ENCODE measurements around the gene FTCD. TPM values are rescaled to one million over a fixed set of nuclear protein-coding genes. Genes with fewer than 3 reads are reported as not detected.

The FTCD gene
- total and polyA plus RNA-seq, 2 of the 8 experiments (the other 6 are each of a cell fraction or from before 2014, with no cell fraction given) = 3.3 to 4.9 TPM

DNA sequence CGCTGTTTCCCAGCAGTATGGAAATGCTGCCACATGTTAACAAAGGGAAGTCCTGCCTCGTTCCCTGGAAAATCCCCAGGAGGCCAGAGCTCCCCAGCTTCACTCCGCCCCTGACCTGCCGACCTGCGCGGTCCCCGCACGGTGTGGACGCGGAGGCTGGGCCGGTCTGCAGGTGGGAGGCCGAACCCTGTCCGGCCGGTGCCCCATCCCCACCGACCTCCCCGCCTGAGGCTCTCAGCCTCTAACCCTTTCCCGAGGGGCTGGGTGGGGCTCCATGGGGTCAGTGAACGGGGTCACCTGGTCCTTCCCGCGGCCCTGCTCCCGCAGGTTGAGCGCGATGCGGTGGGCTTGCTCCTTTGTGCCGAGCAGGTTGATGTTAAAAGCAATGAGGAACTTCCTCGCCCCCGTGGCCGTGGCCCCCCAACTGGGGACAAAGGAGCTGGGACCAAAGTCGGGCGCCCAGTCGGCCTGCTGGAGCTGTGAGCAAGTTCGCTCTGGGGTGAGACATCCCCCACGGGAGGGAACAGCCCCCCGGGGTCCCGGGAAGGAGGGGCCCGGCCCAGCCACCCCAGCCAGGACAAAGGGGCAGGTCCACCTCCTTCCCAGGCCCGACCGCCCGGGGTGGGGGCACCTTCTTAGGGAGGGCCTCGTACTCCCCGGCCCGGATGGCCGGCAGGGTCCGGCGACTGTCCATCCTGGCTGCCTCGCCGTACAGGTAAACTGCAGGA is 4.0 kb downstream of the FTCD start:
- 94% methylated on average over 34 of the region's 47 CpGs; no CpG with 5 or more reads in 1 of the 2 experiments for WGBS, 2 experiments (ENCODE audit: extremely low coverage in 1 of 2, insufficient coverage in 1 of 2, insufficient read length in 1 of 2, insufficient replicate concordance in 2 of 2, low coverage in 1 of 2, low lambda C conversion rate in 2 of 2, missing lambda C conversion rate in 1 of 2)
- H4K8ac ChIP-seq (ENCODE audit: extremely low read depth, insufficient read depth, low read length) = peak overlapping the region; percentile 52; the same call in 1 of the 2 replicates
- peak overlapping the region; percentile 79 for H3K4ac ChIP-seq (replicated peaks; ENCODE audit: insufficient read length, low read depth, low read length)
- no peaks in the 10 kb centered on the region for H3K9me3 ChIP-seq (ENCODE audit: insufficient read depth in 2 of 2, low read depth in 1 of 2, low read length in 1 of 2)
- H3K79me1 ChIP-seq (ENCODE audit: low read depth, low read length) = no peaks in the 10 kb centered on the region
- H3K23me2 ChIP-seq (ENCODE audit: low read depth, low read length) = no peaks in the 10 kb centered on the region
- CTCF ChIA-PET (ENCODE audit: partially characterized antibody) = interaction anchor here (0.7 to 3.3 kb wide), 2 partner anchors 64 to 104 kb away, joined by 3 to 17 read pairs; no protein-coding TSS in a partner anchor
- no peak overlapping the region for H3K23ac ChIP-seq (ENCODE audit: insufficient read length)
- H3K36me3 ChIP-seq (ENCODE audit: control insufficient read depth in 2 of 4, insufficient read depth in 4 of 4, low read length in 3 of 4) = peaks cover 0 to 4% (median 0%) of the 10 kb centered on the region in 4 experiments; a peak in 1 of 8 replicates
- H2AFZ ChIP-seq (ENCODE audit: low read length) = no peak overlapping the region
- H2BK20ac ChIP-seq (ENCODE audit: low read length) = no peak overlapping the region
- no peak overlapping the region for H2BK12ac ChIP-seq (ENCODE audit: low read depth, low read length)
- no peak overlapping the region for H3K27ac ChIP-seq (ENCODE audit: low read depth, low read length)
- FAIRE-seq (no peak), DNase-seq (ENCODE audit: low read depth in 1 of 2, low spot score in 2 of 2) (no peak)
- H3K18ac ChIP-seq (ENCODE audit: extremely low read depth, low read length) = no peak overlapping the region
- peaks cover 0 to 24% (median 15%) of the 10 kb centered on the region in 4 experiments; a peak in 5 of 7 replicates for H3K4me1 ChIP-seq (replicated peaks in 1 of 4; ENCODE audit: control insufficient read depth in 3 of 4, insufficient read depth in 4 of 4, low read length in 3 of 4)
- H3K9ac ChIP-seq (replicated peaks in 1 of 4; ENCODE audit: extremely low read depth in 1 of 4, low read depth in 3 of 4, low read length in 3 of 4) = no peak overlapping the region
- no peaks in the 10 kb centered on the region for H3K79me2 ChIP-seq (ENCODE audit: control insufficient read depth in 1 of 2, insufficient read depth in 2 of 2, low read length in 2 of 2)
- no peak overlapping the region; the same call in 1 of the 2 replicates for H2BK5ac ChIP-seq (ENCODE audit: low read depth, low read length)
- no peak overlapping the region for H4K91ac ChIP-seq (replicated peaks; ENCODE audit: insufficient read length, low read length)
- no peak overlapping the region for H3K56ac ChIP-seq (replicated peaks; ENCODE audit: insufficient read length, low read depth, low read length)
- no peak overlapping the region for H3K4me3 ChIP-seq (ENCODE audit: extremely low read depth in 1 of 4, insufficient read depth in 2 of 4, low read depth in 3 of 4, low read length in 4 of 4)
- POLR2A ChIA-PET (ENCODE audit: partially characterized antibody) = interaction anchor here (3.5 kb wide), 1 partner anchor 9 kb away, joined by 12 read pairs; no protein-coding TSS in a partner anchor
- H3K4me2 ChIP-seq (ENCODE audit: insufficient read depth in 1 of 2, low read depth in 2 of 2, low read length in 2 of 2) = no peak overlapping the region
- no peak overlapping the region for H4K5ac ChIP-seq (ENCODE audit: insufficient read length, low read depth, low read length)
- H4K20me1 ChIP-seq (replicated peaks in 1 of 2; ENCODE audit: control insufficient read depth in 1 of 2, insufficient read depth in 2 of 2, low read length in 2 of 2) = peaks cover 0 to 4% of the 10 kb centered on the region in 2 experiments
- H2AK5ac ChIP-seq (ENCODE audit: low read depth, low read length) = no peak overlapping the region
- H3K27me3 ChIP-seq (replicated peaks in 1 of 4; ENCODE audit: control insufficient read depth in 3 of 4, extremely low read depth in 1 of 4, insufficient read depth in 3 of 4, low read length in 3 of 4) = no peaks in the 10 kb centered on the region
- H2BK120ac ChIP-seq (replicated peaks; ENCODE audit: low read depth, low read length) = no peak overlapping the region
- H3K14ac ChIP-seq (ENCODE audit: insufficient read length) = no peak overlapping the region
- H2BK15ac ChIP-seq (ENCODE audit: low read length) = 0 out of 2 replicates have a peak overlapping the region, but pooled peaks have one; percentile 29
- TF ChIP-seq TEAD4 (IDR thresholded peaks at IDR 0.05; ENCODE audit: low read depth, low read length) = no peak
- no peak for TF ChIP-seq KDM4A (IDR thresholded peaks at IDR 0.05; ENCODE audit: low read depth, low read length, severe bottlenecking)
- no peak for TF ChIP-seq SAP30 (IDR thresholded peaks at IDR 0.05; ENCODE audit: insufficient read depth, insufficient replicate concordance, low read length)
- TF ChIP-seq RBBP5 (IDR thresholded peaks at IDR 0.05; ENCODE audit: borderline replicate concordance, low read depth, low read length) = no peak
- no peak for TF ChIP-seq SIRT6 (IDR thresholded peaks at IDR 0.05; ENCODE audit: low read length)
- TF ChIP-seq RNF2 (IDR thresholded peaks at IDR 0.05; ENCODE audit: borderline replicate concordance, low read depth, low read length, missing control alignments, poor library complexity, severe bottlenecking) = no peak
- TF ChIP-seq ZNF274 (IDR thresholded peaks at IDR 0.05; ENCODE audit: borderline replicate concordance, extremely low read depth, low read length) = no peak
- TF ChIP-seq PHF8 (conservative IDR thresholded peaks at IDR 0.05; ENCODE audit: low read depth, low read length) = no peak
- no peak for TF ChIP-seq KDM1A (IDR thresholded peaks at IDR 0.05; ENCODE audit: borderline replicate concordance, low read length)
- TF ChIP-seq NANOG (IDR thresholded peaks at IDR 0.05; ENCODE audit: insufficient read depth, low read depth, low read length, poor library complexity, severe bottlenecking) = no peak
- no peak for TF ChIP-seq MAFK (IDR thresholded peaks at IDR 0.05; ENCODE audit: low read depth, low read length)

Measured in H1 (cell line).